ENCODE results near the gene DOCK3. TPM values are rescaled to one million over a fixed set of nuclear protein-coding genes. Genes with fewer than 3 reads are reported as not detected.

DOCK3 gene
- total RNA-seq, 6 donors from 2014 or later = 0.15 to 3.1 (median 0.88) TPM

DNA sequence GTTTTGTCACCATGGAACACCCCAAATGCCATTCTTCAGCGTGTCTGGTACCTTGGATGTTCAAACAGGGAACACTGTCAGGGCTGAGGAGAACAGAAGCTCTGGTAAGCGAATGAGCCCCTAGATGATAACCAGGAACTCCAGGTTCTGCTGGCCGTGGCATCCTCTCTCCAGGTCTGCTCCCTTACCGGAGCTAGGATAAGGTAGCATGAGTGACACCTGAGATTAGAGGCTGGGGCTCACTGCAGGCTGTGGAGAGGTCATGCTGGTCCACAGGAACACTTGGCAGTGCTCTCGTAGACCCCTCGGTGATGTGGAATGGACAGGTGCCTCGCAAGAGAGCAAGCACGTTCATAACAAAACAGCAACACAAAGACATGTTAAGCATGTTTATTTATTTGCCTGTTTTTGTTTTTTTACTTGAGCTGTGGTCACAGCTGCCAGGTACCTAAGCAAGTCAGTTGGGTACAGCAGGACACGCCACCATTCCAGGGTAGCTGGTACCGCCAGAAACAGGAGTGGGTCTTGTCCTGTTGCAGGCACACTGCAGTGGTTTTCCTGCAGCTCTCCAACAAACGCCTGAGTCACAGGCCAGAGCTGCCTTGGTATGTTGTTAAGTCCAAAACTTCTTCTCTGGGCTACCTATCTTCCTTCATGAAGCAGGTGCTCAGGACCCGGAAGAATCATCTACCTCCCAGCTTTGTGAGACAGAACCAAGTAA, 720.9 kb downstream of the DOCK3 start:
- WGBS, 2 donors = 82 to 85% methylated on average over 9 to 12 of the region's 12 CpGs
- H3K27ac ChIP-seq = peak overlapping the region in 1 of 4 donors; percentile 13
- H3K4me1 ChIP-seq = peaks cover 31 to 54% (median 35%) of the 10 kb centered on the region in 4 donors
- no peaks in the 10 kb centered on the region for H3K9me3 ChIP-seq
- DNase-seq = no peak
- ATAC-seq (ENCODE audit: low FRiP score in 2 of 2) = no peak
- TF ChIP-seq POLR2AphosphoS5 (IDR thresholded peaks at IDR 0.05) (no peak), EP300 (IDR thresholded peaks at IDR 0.05) (no peak), POLR2A (IDR thresholded peaks at IDR 0.05) (no peak)
- TF ChIP-seq, protein P1, sequence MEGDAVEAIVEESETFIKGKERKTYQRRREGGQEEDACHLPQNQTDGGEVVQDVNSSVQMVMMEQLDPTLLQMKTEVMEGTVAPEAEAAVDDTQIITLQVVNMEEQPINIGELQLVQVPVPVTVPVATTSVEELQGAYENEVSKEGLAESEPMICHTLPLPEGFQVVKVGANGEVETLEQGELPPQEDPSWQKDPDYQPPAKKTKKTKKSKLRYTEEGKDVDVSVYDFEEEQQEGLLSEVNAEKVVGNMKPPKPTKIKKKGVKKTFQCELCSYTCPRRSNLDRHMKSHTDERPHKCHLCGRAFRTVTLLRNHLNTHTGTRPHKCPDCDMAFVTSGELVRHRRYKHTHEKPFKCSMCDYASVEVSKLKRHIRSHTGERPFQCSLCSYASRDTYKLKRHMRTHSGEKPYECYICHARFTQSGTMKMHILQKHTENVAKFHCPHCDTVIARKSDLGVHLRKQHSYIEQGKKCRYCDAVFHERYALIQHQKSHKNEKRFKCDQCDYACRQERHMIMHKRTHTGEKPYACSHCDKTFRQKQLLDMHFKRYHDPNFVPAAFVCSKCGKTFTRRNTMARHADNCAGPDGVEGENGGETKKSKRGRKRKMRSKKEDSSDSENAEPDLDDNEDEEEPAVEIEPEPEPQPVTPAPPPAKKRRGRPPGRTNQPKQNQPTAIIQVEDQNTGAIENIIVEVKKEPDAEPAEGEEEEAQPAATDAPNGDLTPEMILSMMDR (IDR thresholded peaks at IDR 0.05) = no peak
- peaks cover 6 to 81% (median 60%) of the 10 kb centered on the region in 4 donors for H3K36me3 ChIP-seq
- no peaks in the 10 kb centered on the region for H3K27me3 ChIP-seq
- H3K4me3 ChIP-seq = no peak overlapping the region

DNA sequence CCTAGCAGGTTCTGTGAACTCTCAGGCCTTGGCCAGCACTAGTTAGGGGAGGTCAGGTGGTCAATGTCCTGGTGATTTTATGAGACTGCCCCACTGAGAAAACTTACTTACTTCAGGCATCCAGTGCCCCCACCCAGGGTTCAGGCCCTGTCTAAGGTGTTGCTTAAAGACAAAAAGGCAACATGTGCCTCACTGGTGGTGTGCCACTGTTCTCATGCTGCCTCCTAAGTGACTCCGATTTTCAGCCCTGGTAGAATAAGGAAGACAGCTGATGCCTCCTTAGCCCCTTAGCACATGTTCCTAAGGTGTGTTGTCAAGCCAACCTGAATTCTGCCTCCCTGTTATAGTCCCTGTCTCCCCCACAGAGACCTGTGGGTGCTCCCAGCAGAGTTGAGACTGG, 721.7 kb downstream of the DOCK3 start:
- Histone ChIP-seq H3K9me3 (no peaks in the 10 kb centered on the region), H3K27me3 (no peaks in the 10 kb centered on the region), H3K27ac (peak overlapping the region in 1 of 4 donors; percentile 13), H3K36me3 (peaks cover 6 to 81% (median 61%) of the 10 kb centered on the region in 4 donors), H3K4me1 (peaks cover 30 to 51% (median 32%) of the 10 kb centered on the region in 4 donors), H3K4me3 (no peak overlapping the region)
- DNase-seq = no peak
- TF ChIP-seq, protein P1 (IDR thresholded peaks at IDR 0.05) = no peak
- no peak for TF ChIP-seq EP300 (IDR thresholded peaks at IDR 0.05)
- no peak for TF ChIP-seq POLR2AphosphoS5 (IDR thresholded peaks at IDR 0.05)
- no peak for TF ChIP-seq POLR2A (IDR thresholded peaks at IDR 0.05)
- ATAC-seq (ENCODE audit: low FRiP score in 2 of 2) = no peak
- 100% methylated on average over 1 of the region's 1 CpG for WGBS, 2 donors

GRCh38 chr3:51397392-51397791, 722.7 kb downstream of the DOCK3 start:
- no peaks in the 10 kb centered on the region for H3K27me3 ChIP-seq
- no peaks in the 10 kb centered on the region for H3K9me3 ChIP-seq
- no peak for DNase-seq
- H3K27ac ChIP-seq = no peak overlapping the region
- WGBS, 2 donors = 77% methylated on average over 5 of the region's 5 CpGs
- H3K4me1 ChIP-seq = peaks cover 24 to 44% (median 25%) of the 10 kb centered on the region in 4 donors
- no peak for ATAC-seq (ENCODE audit: low FRiP score in 2 of 2)
- H3K36me3 ChIP-seq = peaks cover 6 to 87% (median 61%) of the 10 kb centered on the region in 4 donors
- TF ChIP-seq EP300 (IDR thresholded peaks at IDR 0.05) (no peak), POLR2A (IDR thresholded peaks at IDR 0.05) (no peak), POLR2AphosphoS5 (IDR thresholded peaks at IDR 0.05) (no peak)
- TF ChIP-seq, protein P1 (IDR thresholded peaks at IDR 0.05) = no peak
- no peak overlapping the region for H3K4me3 ChIP-seq

DNA sequence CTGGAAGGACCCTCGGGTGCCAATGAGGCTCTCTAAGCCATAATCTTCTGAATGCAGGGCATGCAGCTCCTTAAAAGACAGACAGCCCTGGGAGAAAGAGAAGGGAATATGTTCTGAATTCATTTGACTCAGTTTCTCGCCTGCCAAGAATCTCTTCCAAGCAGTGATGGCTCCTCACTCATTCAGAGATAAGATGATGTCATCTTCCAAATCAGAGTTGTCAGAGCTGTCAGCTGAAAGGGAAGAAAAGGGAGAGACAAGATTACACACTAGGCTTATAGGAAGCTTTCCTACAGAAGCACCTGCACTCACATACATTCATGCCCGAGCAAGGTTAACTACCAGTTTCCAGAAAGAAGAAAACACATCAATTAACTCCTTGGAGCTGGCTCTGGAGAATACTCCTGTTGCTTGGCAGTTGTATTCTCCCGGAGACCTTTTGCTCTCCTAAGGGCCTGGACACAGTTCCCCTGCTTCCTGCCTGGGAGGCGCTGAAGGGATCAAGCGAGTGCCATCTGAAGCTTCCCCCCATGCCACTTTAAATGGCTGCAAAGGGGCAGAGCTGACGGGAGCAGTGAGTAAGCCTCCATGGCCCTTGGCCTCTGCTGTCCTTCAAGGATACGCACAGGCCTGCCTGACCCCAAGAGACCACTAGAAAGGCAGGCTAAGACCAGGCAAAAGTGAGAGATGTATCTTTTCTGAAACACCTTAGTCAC, 724.0 kb downstream of the DOCK3 start:
- no peak for ATAC-seq (ENCODE audit: low FRiP score in 2 of 2)
- Histone ChIP-seq H3K27me3 (no peaks in the 10 kb centered on the region), H3K4me3 (no peak overlapping the region), H3K27ac (no peak overlapping the region), H3K36me3 (peaks cover 11 to 85% (median 54%) of the 10 kb centered on the region in 4 donors), H3K4me1 (peaks cover 10 to 31% (median 14%) of the 10 kb centered on the region in 4 donors), H3K9me3 (no peaks in the 10 kb centered on the region)
- 76 to 87% methylated on average over 8 of the region's 8 CpGs for WGBS, 2 donors
- no peak for DNase-seq
- TF ChIP-seq, protein P1 (IDR thresholded peaks at IDR 0.05) = no peak
- TF ChIP-seq EP300 (IDR thresholded peaks at IDR 0.05) = no peak
- no peak for TF ChIP-seq POLR2A (IDR thresholded peaks at IDR 0.05)
- no peak for TF ChIP-seq POLR2AphosphoS5 (IDR thresholded peaks at IDR 0.05)
